Measurements from ENCODE around the gene ZNF555. TPM values are rescaled to one million over a fixed set of nuclear protein-coding genes. Genes with fewer than 3 reads are reported as not detected.

Gene ZNF555
- total and polyA plus RNA-seq, 9 of the 15 experiments (the other 6 are each of a cell fraction or from before 2014, with no cell fraction given) = 2.0 to 6.7 (median 5.4) TPM

DNA sequence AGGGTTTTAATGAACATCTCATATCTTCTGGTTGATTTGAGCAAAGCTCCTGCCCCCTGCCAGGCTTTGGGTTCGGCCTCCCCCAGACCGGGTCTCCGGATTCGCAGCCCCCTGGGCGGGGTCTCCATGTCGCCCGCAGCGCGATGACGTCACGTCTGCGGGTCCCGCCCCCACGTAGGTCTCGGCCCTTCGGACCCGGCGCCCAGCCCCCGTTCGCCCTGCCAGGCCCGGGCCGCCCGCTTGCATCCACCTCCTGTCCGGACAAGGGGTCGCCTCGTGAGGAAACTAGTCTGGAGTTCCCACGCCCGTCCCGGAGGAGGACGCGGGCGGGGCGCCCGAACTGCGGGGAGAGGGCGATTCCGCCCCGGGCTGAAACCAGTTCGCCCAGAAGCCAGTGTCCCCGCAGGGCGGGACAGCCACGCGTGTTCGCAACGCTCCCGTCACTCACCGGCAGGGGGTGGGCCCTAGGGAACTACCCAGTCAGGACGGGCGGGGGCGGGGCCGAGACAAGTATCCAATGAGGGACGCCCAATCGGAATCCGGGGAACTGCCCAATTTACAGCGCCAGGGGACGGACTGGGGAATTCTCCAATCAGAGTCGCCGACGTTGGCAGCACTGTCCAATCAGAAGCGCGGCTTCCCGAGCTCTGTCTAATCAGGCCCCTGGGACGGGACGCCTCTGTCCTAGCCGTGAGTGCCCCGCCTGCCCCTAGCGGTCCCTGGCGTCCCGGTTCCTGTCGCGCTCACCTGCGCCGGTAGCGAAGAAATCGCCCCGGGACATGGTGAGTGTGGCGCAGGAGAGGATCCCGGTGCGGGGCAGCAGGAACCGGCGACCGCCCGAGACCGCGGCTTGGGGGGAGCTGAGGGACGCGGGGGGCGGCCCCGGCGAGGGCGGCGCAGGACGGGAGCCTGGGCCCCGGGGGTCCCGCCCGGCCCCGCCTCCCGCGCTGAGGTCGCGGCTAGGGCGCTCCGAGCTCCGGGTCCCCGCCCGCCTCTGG is at the start of gene ZNF555 (continued):
- TF ChIP-seq ZFP91 (CRISPR knock-in tag; IDR thresholded peaks at IDR 0.05) = no peak
- TF ChIP-seq MBD1 (CRISPR knock-in tag; IDR thresholded peaks at IDR 0.05) = no peak
- TF ChIP-seq ZNF408 (CRISPR knock-in tag; IDR thresholded peaks at IDR 0.05; ENCODE audit: low read depth) = no peak
- no peak for TF ChIP-seq HDAC8 (tag; IDR thresholded peaks at IDR 0.05)
- TF ChIP-seq BRF1 (IDR thresholded peaks at IDR 0.05; ENCODE audit: borderline replicate concordance, extremely low read depth, insufficient read length) = no peak
- no peak for TF ChIP-seq MAFG (tag; conservative IDR thresholded peaks at IDR 0.05)
- no peak for TF ChIP-seq ZNF436 (CRISPR knock-in tag; IDR thresholded peaks at IDR 0.05)
- TF ChIP-seq MEIS2 (IDR thresholded peaks at IDR 0.05; ENCODE audit: partially characterized antibody) = peak; percentile 64
- TF ChIP-seq TAF1 (IDR thresholded peaks at IDR 0.05; ENCODE audit: control insufficient read depth, extremely low read depth, insufficient read depth, low read length, severe bottlenecking) = peak; percentile 70
- TF ChIP-seq ZNF311 (CRISPR knock-in tag; IDR thresholded peaks at IDR 0.05) = no peak
- TF ChIP-seq RBM34 (IDR thresholded peaks at IDR 0.05; ENCODE audit: borderline replicate concordance, insufficient read depth, low read length) = no peak
- no peak for TF ChIP-seq FIP1L1 (IDR thresholded peaks at IDR 0.05; ENCODE audit: low read depth, low read length, poor library complexity, severe bottlenecking)
- TF ChIP-seq ARID3A (IDR thresholded peaks at IDR 0.05; ENCODE audit: borderline replicate concordance, low read depth, low read length) = 0 out of 2 replicates have a peak, but pooled peaks have one; percentile 32
- no peak for TF ChIP-seq TSHZ1 (CRISPR knock-in tag; IDR thresholded peaks at IDR 0.05)
- peak; percentile 98 for TF ChIP-seq NFYB (IDR thresholded peaks at IDR 0.05; ENCODE audit: extremely low read depth, insufficient read length)
- no peak for TF ChIP-seq CC2D1A (IDR thresholded peaks at IDR 0.05)
- TF ChIP-seq ZNF77 (CRISPR knock-in tag; IDR thresholded peaks at IDR 0.05) = no peak
- no peak for TF ChIP-seq RBM39 (optimal IDR thresholded peaks at IDR 0.05; ENCODE audit: low read depth, low read length)

Data from K562 (cell line).